GM19452 (cell line): ENCODE data around the gene IL36B.
"Not testable (repeated sequence)": the region's sequence is repeated elsewhere in the genome, so short reads cannot be mapped to it uniquely, and the experiment has no call there.

ENCODE experiments used
- ATAC-seq: cut with Tn5 transposase; IDR thresholded peaks from one replicate; pipeline ENCODE4 v1.9.1; 2021; ENCODE audit not compliant: unreplicated experiment

Gene IL36B

GRCh38 chr2:113052396-113052917 is at the start of gene IL36B:
Gene IL36B (minus strand): TSS chr2:113052867.
- ATAC-seq = no peak

DNA sequence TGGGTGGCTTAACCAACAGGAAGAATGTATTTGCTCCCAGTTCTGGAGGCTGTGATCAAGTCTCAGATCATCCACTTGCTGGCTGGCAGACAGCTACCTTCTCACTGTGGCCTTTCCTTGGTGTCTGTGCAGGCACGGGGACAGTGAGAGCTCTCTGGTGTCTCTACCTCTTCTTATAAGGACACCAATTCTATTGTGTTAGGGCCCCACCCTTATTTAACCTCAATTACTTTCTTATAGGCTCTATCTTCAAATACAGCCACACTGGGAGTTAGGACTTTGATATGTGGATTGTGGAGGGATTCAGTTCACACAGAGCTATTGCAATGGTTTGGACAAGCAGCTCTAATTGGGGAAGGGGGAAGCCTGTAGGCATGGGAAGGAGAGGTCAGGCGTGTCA is 49.5 kb upstream of the IL36B start:
- no peak for ATAC-seq

DNA sequence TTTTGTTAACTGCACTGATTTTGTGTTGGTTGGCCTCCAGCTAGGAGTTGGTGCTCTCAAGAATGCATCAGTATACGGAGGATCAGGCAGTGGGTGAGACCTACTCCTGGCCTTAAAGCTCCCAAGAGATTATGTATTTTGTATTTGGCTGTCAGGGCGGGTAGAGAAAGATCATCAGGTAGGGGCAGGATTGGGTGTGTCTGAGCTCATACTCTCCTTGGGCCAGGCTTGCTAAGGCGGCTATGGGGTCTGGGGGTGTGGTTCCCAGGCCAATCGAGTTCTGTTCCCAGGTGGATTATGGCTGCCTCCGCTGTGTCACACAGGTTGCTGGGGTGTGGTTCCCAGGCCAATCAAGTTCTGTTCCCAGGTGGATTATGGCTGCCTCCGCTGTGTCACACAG is 45.9 kb upstream of the IL36B start:
- no peak for ATAC-seq

GRCh38 chr2:113098041-113098440 is 45.4 kb upstream of the IL36B start:
- no peak for ATAC-seq

DNA sequence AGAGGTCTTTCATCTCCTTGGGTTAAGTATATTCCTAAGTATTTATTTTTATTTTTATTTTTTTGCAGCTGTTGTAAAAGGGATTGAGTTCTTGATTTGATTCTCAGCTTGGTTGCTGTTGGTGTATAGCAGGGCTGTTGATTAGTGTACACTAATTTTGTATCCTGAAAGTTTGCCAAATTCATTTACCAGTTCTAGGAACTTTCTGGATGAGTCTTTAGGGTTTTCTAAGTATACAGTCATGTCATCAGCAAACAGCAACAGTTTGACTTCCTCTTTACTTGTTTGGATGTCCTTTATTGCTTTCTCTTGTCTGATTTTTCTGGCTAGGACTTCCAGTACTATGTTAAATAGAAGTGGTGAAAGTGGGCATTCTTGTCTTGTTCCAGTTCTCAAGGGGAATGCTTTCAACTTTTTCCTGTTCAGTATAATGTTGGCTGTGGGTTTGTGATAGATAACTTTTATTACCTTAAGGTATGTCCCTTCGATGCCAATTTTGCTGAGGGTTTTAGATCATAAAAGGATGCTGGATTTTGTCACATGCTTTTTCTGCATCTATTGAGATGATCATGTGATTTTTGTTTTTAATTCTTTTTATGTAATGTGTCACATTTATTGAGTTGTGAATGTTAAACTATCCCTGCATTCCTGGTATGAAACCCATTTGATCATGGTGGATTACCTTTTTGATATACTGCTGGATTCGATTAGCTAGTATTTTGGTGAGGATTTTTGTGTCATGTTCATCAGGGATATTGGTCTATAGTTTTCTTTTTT is 44.4 kb upstream of the IL36B start:
- ATAC-seq = not testable (repeated sequence)

DNA sequence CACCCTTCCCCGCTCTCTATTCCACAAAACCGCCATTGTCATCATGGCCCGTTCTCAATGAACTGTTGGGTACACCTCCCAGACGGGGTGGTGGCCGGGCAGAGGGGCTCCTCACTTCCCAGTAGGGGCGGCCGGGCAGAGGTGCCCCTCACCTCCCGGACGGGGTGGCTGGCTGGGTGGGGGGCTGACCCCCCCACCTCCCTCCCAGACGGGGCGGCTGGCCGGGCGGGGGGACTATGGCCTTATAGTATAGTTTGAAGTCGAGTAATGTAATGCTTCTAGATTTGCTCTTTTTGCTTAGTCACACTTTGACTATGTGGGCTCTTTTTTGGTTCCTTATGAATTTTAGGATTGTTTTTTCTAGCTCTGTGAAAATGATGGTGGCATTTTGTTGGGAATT is 43.6 kb upstream of the IL36B start:
- not testable (repeated sequence) for ATAC-seq

- ATAC-seq = no peak
Measured at GRCh38 chr2:113093613-113093977, 40.9 kb upstream of the IL36B start.

GRCh38 chr2:113092864-113093612 is 40.4 kb upstream of the IL36B start:
- ATAC-seq = no peak

DNA sequence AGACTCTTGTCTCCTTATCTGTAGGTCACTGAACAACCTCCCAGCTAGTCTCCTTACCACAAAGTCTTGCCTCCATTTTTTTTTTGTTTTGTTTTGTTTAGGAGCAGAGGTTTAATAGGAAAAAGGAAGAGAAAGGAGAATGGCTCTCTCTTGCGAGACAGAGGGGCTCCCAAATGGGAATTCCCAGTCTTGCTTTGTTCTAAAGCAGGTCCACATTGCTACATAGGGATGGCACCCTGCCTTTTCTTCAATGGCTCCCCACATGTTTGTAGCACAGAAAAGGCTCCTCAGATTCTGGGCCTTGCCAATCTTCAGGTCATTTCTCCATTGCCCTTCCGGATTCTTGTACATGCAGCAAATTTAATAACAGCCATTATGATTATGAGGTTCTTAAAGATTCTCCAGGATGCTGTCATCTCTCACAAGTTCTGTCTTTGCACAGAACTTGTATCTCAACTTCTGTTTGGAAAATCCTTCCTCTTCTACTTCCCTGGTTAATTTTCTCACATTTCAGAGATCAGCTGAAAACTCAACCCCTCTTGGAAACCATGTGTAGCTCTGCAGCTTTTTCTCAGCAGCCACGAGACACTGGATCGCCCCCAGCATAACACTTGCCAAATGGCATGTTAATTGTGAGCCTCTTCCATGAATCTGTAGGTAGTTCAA is 38.7 kb upstream of the IL36B start:
- no peak for ATAC-seq

DNA sequence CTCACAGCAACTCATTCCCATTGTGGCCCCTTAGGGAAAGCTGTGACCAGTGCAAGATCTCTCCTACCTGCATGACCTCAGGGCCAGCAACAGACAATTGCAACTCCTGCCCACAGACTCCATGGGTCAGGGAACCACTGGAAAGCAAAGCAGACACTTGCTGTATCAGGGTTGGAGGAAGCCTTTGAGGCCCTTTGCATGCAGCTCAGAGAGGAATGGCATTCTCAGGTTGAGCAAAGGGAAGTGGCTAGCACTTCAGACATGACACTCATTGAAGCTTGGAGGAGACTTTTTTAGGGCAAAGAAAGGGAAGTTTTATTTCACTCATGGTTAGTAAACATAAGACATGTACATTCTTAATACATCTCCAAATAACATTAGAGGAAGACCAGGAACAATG is 37.2 kb upstream of the IL36B start:
- ATAC-seq = no peak

DNA sequence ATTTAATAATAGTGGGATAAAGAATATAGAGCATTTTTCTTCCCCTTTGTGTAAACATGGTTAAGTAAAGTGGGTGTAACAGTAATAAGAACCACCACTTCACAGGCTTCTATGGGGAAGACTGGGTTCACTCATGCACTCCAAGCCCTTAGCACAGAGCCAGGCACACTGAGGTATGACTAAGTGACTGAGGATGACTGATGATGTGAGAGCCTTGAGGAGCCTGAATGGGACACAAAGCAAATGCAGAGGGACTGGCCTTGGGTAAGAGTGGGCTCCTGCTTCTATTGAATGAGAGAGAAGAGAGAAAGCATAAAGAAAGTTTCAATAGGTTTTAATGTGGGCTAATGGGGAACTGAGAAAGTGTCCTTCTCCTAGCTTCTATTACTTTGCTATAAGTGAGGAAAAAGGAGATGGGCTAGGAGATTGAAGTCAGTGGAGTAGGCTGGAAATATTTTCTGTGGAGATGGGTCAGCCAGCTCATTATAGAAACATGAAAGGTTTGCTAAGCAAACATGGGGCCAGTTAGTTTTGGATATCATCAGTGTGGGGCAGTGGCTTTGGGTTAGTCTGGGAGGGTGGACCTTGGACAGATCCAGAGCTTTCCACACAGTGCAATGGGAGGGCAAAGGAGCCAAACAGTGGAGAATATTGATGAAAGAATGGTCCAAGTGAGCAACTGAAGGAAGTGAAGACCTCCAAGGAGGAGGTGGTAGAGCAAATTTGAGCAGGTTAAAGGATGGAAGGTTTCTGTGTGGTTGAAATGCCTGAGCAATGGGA is 35.7 kb upstream of the IL36B start:
- ATAC-seq = no peak

GRCh38 chr2:113085542-113085941 is 32.9 kb upstream of the IL36B start:
- no peak for ATAC-seq

- no peak for ATAC-seq
Measured at GRCh38 chr2:113084249-113085000, 31.8 kb upstream of the IL36B start.

DNA sequence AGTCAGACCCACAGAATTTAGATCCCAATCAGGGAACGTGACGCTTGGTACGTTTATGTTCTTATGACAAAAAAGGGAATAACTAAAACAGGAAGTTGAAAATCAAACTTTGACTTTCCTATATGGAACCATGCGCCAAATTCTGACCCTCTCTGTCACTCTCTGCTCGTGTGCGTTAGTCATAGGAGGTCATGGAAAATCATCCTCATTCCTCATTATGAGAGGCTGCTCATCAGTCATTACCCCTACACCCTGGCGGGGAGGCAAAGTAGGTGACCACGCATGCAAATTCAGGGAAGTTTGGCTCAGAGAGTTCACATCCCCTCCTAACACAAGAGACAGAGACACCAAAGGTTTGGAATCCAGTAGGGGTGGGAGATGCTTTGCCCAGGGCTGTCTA is 30.6 kb upstream of the IL36B start:
- ATAC-seq = no peak

DNA sequence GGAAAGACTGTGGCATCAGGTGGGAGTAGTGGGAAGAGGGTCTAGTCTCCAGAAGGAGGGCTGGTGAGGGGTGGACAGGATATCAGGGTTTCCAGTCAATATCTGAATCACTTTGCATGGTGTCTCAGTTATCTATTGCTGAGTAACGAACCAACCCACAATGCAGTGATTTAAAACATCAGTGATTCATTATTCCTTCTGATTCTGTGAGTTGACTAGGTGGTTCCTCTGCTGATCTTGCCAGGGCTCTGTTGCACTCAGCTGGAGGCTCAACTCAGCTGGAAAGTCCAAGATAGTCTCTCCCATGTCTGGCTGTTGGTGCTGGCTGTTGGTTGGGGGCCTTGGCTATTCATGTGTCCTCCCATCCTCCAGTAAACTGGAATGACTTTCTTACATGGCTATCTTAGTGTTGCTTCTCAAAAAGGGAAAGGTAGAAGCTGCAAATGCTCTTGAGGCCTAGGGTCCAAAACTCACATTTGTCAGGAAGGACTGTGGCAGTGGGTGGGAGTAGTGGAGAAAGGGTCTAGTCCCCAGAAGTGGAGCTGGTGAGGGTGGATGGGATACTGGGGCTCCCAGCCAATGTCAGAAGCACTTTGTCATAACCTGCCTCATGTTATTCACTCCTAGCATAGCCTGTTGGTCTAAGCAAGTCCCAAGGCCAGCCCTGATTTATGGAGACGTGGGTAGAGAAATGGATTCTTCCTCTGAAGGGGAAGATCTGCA is 29.0 kb upstream of the IL36B start:
- no peak for ATAC-seq

- no peak for ATAC-seq
Measured at GRCh38 chr2:113080134-113080533, 27.5 kb upstream of the IL36B start.

GRCh38 chr2:113079131-113079530 is 26.5 kb upstream of the IL36B start:
- no peak for ATAC-seq

DNA sequence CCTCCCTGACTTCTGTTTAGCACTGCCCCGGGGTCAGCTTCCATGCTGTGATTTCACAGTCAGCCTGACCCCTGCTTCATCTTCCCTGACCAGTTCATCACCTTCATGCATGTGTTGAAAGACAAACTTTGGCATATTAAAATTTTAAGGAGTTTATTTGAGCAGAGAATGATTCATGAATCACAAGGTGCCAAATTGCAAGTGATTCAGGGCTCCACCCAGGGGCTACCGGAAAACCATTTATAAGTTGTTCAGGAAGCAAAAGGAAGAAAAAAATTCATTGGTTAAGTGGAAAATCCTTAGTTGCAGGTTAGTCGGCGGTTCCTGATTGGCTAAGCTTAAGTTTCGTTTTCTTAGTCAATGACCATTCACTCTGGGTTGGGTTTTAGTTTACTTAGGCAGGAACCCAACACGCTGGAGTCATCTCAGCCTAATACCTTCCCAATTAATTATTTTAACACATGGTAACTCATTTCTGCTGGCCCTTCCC is 25.7 kb upstream of the IL36B start:
- ATAC-seq = no peak

GRCh38 chr2:113077921-113078320 is 25.3 kb upstream of the IL36B start:
- no peak for ATAC-seq
